GM18858 (cell line): ENCODE measurements around the gene HMCES.
"Not testable (repeated sequence)": the region's sequence is repeated elsewhere in the genome, so short reads cannot be mapped to it uniquely, and the experiment has no call there.

Experiments
- ATAC-seq: cut with Tn5 transposase; IDR thresholded peaks from one replicate; pipeline ENCODE4 v1.9.1; 2021; ENCODE audit not compliant: unreplicated experiment

The HMCES gene

GRCh38 chr3:129278439-129278965, at the start of gene HMCES:
Gene HMCES, plus strand, starts transcription at chr3:129278870. Its CDS starts 863 bp downstream, at chr3:129279733.
- ATAC-seq: no peak

DNA sequence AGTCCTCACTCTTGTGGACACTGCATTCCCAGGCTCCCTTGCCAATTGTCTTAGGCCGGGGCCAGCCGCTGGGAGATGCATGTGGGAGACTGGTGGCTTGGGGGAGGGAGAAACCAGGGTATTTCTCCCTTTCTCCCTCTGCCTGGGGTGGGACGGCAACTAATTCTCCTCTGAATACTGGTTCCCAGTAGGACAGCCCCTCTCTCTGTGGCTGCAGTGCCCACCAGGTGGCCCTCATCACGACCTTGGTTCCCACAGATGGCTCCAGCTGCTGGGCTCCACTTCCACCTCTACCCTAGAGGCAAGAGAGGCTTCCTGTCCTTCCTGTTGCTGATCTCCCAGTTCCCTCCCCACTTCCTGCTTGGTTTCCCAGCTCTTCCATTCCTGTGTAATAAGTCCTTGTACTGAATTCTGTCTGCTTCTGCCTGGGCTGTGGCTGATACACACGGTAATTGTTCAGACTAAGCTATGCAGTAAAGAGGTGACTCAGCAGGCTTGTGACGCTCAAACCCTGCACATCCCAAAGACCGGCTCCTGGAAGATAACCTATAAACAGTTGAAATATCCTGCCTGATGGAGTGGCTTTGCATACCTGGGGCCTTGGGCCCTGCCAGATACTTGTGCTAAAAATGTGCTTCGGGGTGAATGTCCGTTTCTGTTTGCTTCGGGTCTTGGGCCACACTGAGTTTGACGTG, 49.6 kb upstream of the HMCES start:
- ATAC-seq: no peak

GRCh38 chr3:129230311-129231019, 48.2 kb upstream of the HMCES start:
- ATAC-seq: no peak

DNA sequence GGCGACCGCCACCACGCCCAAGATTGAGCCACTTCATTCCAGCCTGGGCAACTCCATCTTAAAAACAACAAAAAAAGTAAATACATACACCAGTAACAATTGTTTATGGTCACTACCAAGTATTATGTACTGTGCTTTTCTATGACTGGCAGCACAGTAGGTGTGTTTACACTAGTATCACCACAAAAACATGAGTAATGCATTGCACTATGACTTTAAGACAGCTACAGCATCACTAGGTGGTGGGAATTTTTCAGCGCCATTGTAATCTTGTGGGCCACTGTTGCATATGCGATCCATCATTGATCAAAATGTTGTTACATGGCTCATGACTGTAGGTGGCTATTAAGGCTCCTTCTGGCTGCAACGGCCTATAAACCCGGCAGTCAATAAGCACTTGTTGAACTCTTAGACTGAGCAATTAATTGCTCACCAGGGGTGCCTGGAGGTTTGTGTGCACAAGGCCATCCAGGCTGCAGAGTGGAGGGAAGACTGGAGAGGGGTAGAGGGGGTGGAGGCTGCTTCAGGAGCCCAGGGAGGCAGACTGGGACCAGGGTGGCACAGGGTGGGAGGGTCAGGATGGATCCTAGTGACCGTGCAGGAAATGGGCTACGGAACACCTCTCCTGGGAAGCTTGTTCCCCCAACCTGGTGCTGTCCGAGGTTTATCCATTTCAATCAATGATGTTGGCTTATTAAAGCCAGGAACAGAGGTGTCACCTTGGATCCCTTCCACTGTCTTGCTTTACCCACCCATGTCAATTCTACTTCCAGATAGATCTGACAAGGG, 47.1 kb upstream of the HMCES start:
- no peak for ATAC-seq

GRCh38 chr3:129233538-129233937, 45.1 kb upstream of the HMCES start:
- ATAC-seq: peak; percentile 81

DNA sequence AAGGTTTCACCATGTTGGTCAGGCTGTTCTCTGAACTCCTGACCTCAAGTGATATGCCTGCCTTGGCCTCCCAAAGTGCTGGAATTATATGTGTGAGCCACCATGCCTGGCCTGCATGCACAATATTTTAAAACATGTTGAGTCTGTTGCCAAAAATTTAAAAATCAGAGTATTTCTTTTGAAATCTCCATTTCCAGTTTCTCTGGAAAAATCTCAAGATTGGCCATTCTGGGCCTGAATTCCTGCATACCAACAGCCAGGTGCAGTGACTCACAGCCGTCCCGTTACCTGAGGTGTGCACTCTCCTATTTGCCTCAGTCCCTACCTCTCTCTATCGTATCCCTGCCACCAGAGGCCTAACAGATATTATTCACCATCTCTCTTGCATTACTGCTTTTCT, 44.2 kb upstream of the HMCES start:
- ATAC-seq: no peak

GRCh38 chr3:129235344-129235917, 43.2 kb upstream of the HMCES start:
- no peak for ATAC-seq

GRCh38 chr3:129238945-129239705, 39.5 kb upstream of the HMCES start:
- ATAC-seq: no peak

GRCh38 chr3:129239991-129240390, 38.7 kb upstream of the HMCES start:
- no peak for ATAC-seq

DNA sequence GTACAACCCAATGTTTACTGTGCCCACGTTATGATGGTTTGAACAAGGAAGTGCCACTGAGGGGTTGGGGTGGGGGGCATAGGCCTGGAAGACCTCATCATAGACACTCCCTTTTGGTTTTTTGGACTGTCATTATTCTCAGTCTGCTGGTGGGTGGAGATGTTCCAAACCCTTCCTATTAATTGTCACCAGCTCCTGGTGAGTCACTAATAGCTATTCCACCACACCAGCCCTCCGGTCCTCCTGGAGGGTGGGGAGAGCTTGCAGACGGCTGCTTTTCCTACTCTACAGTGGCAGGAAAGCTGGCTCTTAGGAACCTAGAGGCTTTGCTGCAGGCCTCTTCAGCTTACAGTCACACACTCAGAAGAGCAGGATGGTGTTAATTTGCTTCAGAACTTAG, 38.2 kb upstream of the HMCES start:
- no peak for ATAC-seq

GRCh38 chr3:129245141-129245540, 33.5 kb upstream of the HMCES start:
- no peak for ATAC-seq

GRCh38 chr3:129245641-129246306, 32.9 kb upstream of the HMCES start:
- not testable (repeated sequence) for ATAC-seq

- ATAC-seq: no peak
These were observed 32.0 kb upstream of the HMCES start for GRCh38 chr3:129246636-129247035.

DNA sequence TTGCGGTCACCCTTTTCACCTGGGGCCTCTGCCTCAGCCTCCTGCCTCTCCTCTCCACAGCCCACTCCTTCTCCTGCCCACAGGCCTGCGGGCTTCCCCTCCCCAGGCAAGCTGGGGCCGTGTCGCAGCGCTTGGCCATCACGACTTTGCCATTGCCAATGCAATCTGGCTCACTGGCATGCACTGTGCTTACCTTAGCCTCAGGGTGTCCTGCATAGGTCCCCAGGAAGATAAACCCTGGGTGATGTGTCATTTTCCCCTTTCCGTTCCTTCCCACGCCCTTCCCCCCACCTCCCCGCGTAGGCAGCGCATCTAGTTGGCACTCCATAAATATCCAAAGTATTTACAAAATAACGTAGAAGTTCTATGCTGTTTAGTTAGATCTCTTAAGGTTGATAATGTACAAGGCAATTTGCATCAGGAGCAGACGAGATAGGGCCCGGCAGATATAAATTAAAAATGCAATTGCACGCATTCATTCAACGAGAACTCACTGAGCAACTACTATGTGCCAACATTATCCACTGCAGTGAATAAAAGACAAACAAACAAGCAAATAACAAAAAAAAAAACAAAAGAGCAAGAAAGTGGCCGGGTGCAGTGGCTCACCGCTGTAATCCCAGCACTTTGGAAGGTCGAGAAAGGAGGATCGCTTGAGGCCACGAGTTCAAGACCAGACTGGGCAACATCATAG, 30.2 kb upstream of the HMCES start:
- no peak for ATAC-seq

GRCh38 chr3:129249284-129250065, 29.2 kb upstream of the HMCES start, which contains the start of gene COPG1:
Gene COPG1, plus strand, starts transcription at chr3:129249606. Its CDS starts 104 bp downstream, at chr3:129249710.
- peak; percentile 71 for ATAC-seq

- no peak for ATAC-seq
These were observed 25.9 kb upstream of the HMCES start for GRCh38 chr3:129252748-129253147.

DNA sequence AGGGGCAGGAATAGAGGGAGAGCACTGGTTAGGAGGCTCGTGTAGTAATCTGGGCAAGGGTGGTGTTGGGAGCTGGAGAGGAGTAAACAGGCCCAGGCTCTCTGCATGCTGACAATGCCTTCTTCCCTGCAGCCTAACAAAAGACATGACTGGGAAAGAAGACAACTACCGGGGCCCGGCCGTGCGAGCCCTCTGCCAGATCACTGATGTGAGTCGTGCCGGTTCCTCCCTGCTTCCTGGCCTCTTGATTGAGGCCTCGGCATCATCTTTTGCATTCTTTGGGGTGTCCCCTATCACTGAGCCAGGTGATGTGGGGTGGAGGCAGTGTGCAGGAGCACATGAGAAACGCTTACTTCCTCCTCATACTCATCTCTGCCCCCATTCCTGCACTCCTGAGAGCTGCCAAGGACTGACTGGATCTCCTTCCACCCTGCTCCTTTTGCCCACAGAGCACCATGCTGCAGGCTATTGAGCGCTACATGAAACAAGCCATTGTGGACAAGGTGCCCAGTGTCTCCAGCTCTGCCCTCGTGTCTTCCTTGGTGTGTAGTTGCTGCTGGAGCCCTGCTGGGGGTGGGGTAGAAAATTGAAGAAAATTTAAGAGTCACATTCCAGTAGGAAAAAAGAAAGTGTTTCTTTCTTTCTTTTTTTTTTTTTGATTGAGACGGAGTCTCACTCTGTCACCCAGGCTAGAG, 24.0 kb upstream of the HMCES start:
- no peak for ATAC-seq

GRCh38 chr3:129256270-129256669, 22.4 kb upstream of the HMCES start:
- no peak for ATAC-seq
